Mesenchymal stem cell (in vitro differentiated cells and primary cell): ENCODE data around the gene NLRP9.

ENCODE experiments used
- DNase-seq: peaks from one replicate; pipeline ENCODE4 v3.0.0-alpha.2; 2013
- H2AFZ ChIP-seq: one replicate; pipeline ENCODE4 v1.6.1; 2013; ENCODE audit warnings: low read depth, mild to moderate bottlenecking, control low read depth, inconsistent platforms, low read length, moderate library complexity
- H2AK5ac ChIP-seq: 2 replicates; pipeline ENCODE4 v1.6.1; 2013; ENCODE audit warnings: low read length, moderate library complexity, mild to moderate bottlenecking, inconsistent platforms; ENCODE audit not compliant: severe bottlenecking
- H2BK120ac ChIP-seq: one replicate; pipeline ENCODE4 v1.6.1; 2013; ENCODE audit warnings: low read depth, mild to moderate bottlenecking, inconsistent platforms, low read length, moderate library complexity
- H2BK12ac ChIP-seq, 2 experiments: one replicate each; pipeline ENCODE4 v1.6.1; 2013; ENCODE audit warnings: inconsistent platforms in 2 of 2, low read length in 2 of 2, mild to moderate bottlenecking in 2 of 2, moderate library complexity in 2 of 2, control low read depth in 1 of 2
- H2BK15ac ChIP-seq: one replicate; pipeline ENCODE4 v1.6.1; 2013; ENCODE audit warnings: mild to moderate bottlenecking, low read depth, inconsistent platforms; ENCODE audit not compliant: poor library complexity, severe bottlenecking
- H2BK5ac ChIP-seq: 2 replicates; pipeline ENCODE4 v1.6.1; 2013; ENCODE audit warnings: low read depth, mild to moderate bottlenecking, low read length, control low read depth, inconsistent platforms; ENCODE audit not compliant: poor library complexity, severe bottlenecking
- H3K14ac ChIP-seq, 2 experiments: one replicate each; pipeline ENCODE4 v1.6.1; 2013; ENCODE audit warnings: inconsistent platforms in 2 of 2, low read length in 2 of 2, control low read depth in 1 of 2, mild to moderate bottlenecking in 1 of 2, moderate library complexity in 1 of 2
- H3K18ac ChIP-seq, 2 experiments: one replicate each; pipeline ENCODE4 v1.6.1; 2013; ENCODE audit warnings: inconsistent platforms in 2 of 2, low read length in 2 of 2, control low read depth in 1 of 2, low read depth in 1 of 2, mild to moderate bottlenecking in 1 of 2
- H3K23ac ChIP-seq, 2 experiments: one replicate each; pipeline ENCODE4 v1.6.1; 2013; ENCODE audit warnings: inconsistent platforms in 2 of 2, low read length in 2 of 2, mild to moderate bottlenecking in 2 of 2, moderate library complexity in 2 of 2, control low read depth in 1 of 2
- H3K27ac ChIP-seq: 2 replicates; pipeline ENCODE4 v1.5.1; 2013; ENCODE audit warnings: mild to moderate bottlenecking, moderate library complexity, low read length, control low read depth, inconsistent platforms; ENCODE audit not compliant: poor library complexity, severe bottlenecking
- H3K27me3 ChIP-seq, 2 experiments: 2 replicates each; pipeline versions ENCODE4 v1.6.1 to v1.7.0; 2013; ENCODE audit warnings: low read length in 2 of 2, mild to moderate bottlenecking in 2 of 2, moderate library complexity in 2 of 2, control low read depth in 1 of 2, inconsistent platforms in 1 of 2; ENCODE audit not compliant: control insufficient read depth in 1 of 2, insufficient read depth in 1 of 2
- H3K36me3 ChIP-seq, 2 experiments: 2 replicates each; pipeline versions ENCODE4 v1.6.1 to v1.7.0; 2013; ENCODE audit warnings: low read length in 2 of 2, control low read depth in 1 of 2, inconsistent platforms in 1 of 2, low read depth in 1 of 2, mild to moderate bottlenecking in 1 of 2; ENCODE audit not compliant: insufficient read depth in 2 of 2, control insufficient read depth in 1 of 2
- H3K4ac ChIP-seq, 2 experiments: one replicate each; pipeline ENCODE4 v1.6.1; 2013; ENCODE audit warnings: inconsistent platforms in 2 of 2, low read length in 2 of 2, mild to moderate bottlenecking in 2 of 2, moderate library complexity in 2 of 2, control low read depth in 1 of 2, low read depth in 1 of 2
- H3K4me1 ChIP-seq: 2 replicates; pipeline ENCODE4 v1.6.1; 2013; ENCODE audit warnings: low read depth, low read length, control low read depth; ENCODE audit not compliant: control insufficient read depth, insufficient read depth
- H3K4me2 ChIP-seq: 2 replicates; pipeline ENCODE4 v1.6.1; 2013; ENCODE audit warnings: low read length, mild to moderate bottlenecking, inconsistent platforms; ENCODE audit not compliant: poor library complexity, severe bottlenecking
- H3K4me3 ChIP-seq, 2 experiments: 2 replicates each; pipeline versions ENCODE4 v1.5.1 to v1.7.0; 2013; ENCODE audit warnings: low read length in 2 of 2, mild to moderate bottlenecking in 2 of 2, control low read depth in 1 of 2, low read depth in 1 of 2; ENCODE audit not compliant: insufficient read depth in 1 of 2
- H3K79me1 ChIP-seq: replicated peaks from 2 replicates; pipeline ENCODE4 v1.6.1; 2013; ENCODE audit warnings: mild to moderate bottlenecking, control low read depth, low read length, inconsistent platforms; ENCODE audit not compliant: poor library complexity, severe bottlenecking
- H3K9ac ChIP-seq: 2 replicates; pipeline ENCODE4 v1.7.0; 2013; ENCODE audit warnings: mild to moderate bottlenecking, low read length, moderate library complexity
- H3K9me3 ChIP-seq: 2 replicates; pipeline ENCODE4 v1.7.0; 2013; ENCODE audit warnings: mild to moderate bottlenecking, low read length; ENCODE audit not compliant: control insufficient read depth
- H4K8ac ChIP-seq: one replicate; pipeline ENCODE4 v1.6.1; 2013; ENCODE audit warnings: inconsistent platforms, mild to moderate bottlenecking, low read length, moderate library complexity
- H4K91ac ChIP-seq: one replicate; pipeline ENCODE4 v1.6.1; 2013; ENCODE audit warnings: mild to moderate bottlenecking, low read length, inconsistent platforms
- WGBS: methylation state at CpG from one replicate; pipeline ENCODE4 v1.1.7; 2013; ENCODE audit warnings: mixed read lengths; 5-methylcytosine and 5-hydroxymethylcytosine counted together

Gene NLRP9

DNA sequence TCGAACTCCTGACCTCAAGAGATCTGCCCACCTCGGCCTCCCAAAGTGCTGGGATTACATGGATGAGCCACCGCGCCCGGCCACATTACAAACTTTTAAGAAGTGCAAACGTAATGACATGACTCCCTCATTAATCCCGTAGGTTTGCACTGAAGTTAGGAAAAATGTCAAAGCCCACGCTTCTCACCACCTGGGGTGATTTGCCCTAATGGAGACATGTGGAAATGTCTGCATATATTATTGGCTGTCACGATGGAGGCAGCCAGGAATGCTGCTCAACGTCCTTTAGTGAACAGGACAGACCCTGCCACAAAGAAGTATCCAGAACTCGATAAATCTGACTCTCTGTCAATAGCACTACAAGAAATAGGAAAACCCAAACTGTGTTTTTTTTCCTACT is 21.0 kb downstream of the NLRP9 start:
- Histone ChIP-seq H3K18ac (no peak overlapping the region), H2BK15ac (no peak overlapping the region), H2AK5ac (no peak overlapping the region), H2AFZ (no peak overlapping the region), H3K4ac (no peak overlapping the region), H2BK12ac (no peak overlapping the region), H3K4me2 (no peak overlapping the region), H3K4me1 (no peaks in the 10 kb centered on the region), H3K9me3 (peaks cover 20% of the 10 kb centered on the region), H3K4me3 (no peak overlapping the region), H3K27me3 (no peaks in the 10 kb centered on the region), H3K79me1 (no peaks in the 10 kb centered on the region), H2BK120ac (no peak overlapping the region), H3K36me3 (no peaks in the 10 kb centered on the region), H3K23ac (no peak overlapping the region), H4K91ac (no peak overlapping the region), H3K27ac (no peak overlapping the region), H3K14ac (no peak overlapping the region), H4K8ac (no peak overlapping the region), H2BK5ac (no peak overlapping the region), H3K9ac (no peak overlapping the region)
- 80% methylated on average over 11 of the region's 11 CpGs for WGBS
- DNase-seq = no peak

DNA sequence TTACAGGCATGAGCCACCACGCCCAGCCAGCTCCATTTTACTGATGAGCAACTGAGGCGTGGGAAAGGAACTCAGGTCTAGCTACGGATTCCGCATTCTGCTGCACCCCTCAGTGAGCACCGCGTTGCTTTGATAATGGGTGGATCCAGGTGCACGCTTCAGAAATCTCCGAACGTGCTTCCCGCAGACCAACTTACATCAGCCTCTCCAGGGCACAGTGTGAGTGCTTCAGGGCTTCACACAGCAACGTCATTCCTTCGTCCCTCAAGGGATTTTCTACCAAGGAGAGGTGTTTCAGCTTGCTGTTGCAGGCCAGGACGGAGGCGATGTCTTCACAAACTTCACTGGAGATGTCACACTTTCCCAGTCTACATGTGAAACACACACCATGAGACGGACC is 21.7 kb downstream of the NLRP9 start:
- no peak overlapping the region for H4K91ac ChIP-seq
- no peak overlapping the region for H2AK5ac ChIP-seq
- H3K4ac ChIP-seq = no peak overlapping the region
- H3K4me2 ChIP-seq = no peak overlapping the region
- DNase-seq = no peak
- H3K4me3 ChIP-seq = no peak overlapping the region
- H3K36me3 ChIP-seq = no peaks in the 10 kb centered on the region
- H3K27ac ChIP-seq = no peak overlapping the region
- H3K27me3 ChIP-seq = no peaks in the 10 kb centered on the region
- H2BK120ac ChIP-seq = no peak overlapping the region
- no peaks in the 10 kb centered on the region for H3K4me1 ChIP-seq
- no peak overlapping the region for H2BK12ac ChIP-seq
- peaks cover 14% of the 10 kb centered on the region for H3K9me3 ChIP-seq
- no peaks in the 10 kb centered on the region for H3K79me1 ChIP-seq
- no peak overlapping the region for H3K9ac ChIP-seq
- H2AFZ ChIP-seq = no peak overlapping the region
- no peak overlapping the region for H4K8ac ChIP-seq
- no peak overlapping the region for H3K14ac ChIP-seq
- no peak overlapping the region for H3K18ac ChIP-seq
- 83% methylated on average over 15 of the region's 15 CpGs for WGBS
- no peak overlapping the region for H2BK15ac ChIP-seq
- H3K23ac ChIP-seq = no peak overlapping the region
- H2BK5ac ChIP-seq = no peak overlapping the region

DNA sequence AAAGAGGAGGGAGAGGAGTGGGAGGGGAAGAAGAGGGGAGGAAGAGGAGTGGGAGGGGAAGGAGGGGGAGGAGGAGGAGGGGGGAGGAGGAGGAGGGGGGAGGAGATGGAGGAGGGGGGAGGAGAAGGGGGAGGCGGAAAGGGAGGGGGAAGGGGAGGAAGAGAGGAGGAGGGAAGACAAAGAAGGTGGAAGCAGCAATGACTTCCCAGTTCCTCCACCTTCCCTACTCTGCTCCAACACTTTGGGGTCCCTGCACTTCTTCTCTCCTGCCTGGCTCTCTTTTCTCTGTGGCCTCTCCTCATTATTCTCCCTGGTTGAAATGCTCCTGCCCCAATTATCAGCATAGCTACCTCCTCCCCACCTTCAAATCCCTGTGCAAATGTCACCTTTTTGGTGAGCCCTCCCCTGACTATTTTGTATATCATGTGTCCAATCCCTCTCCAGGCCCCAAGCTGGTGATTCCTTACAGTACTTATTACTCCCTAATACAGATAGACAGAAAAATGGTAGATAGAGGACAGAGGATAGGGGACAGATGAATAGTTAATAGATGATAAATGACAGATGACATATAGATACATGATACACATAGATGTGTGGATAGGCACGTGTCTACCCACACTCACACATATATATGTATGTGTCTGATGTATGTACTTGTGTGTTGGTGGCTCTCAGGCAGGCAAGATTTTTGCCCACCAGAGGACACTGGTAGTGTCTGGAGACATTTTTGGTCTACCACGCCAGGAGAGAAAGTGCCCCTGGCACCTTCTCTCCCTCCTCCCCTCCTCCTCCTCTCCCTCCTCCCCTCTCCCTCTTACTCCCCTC is 25.2 kb downstream of the NLRP9 start:
- no peaks in the 10 kb centered on the region for H3K36me3 ChIP-seq
- H3K9ac ChIP-seq = no peak overlapping the region
- H4K91ac ChIP-seq = no peak overlapping the region
- H2BK15ac ChIP-seq = no peak overlapping the region
- no peak overlapping the region for H2AFZ ChIP-seq
- H2BK5ac ChIP-seq = no peak overlapping the region
- no peak overlapping the region for H3K14ac ChIP-seq
- H4K8ac ChIP-seq = no peak overlapping the region
- no peak overlapping the region for H3K4ac ChIP-seq
- no peaks in the 10 kb centered on the region for H3K4me1 ChIP-seq
- WGBS = no CpG with 5 or more reads among the region's 3 CpGs
- no peak overlapping the region for H3K27ac ChIP-seq
- H3K27me3 ChIP-seq = no peaks in the 10 kb centered on the region
- H3K4me2 ChIP-seq = no peak overlapping the region
- H3K79me1 ChIP-seq = no peaks in the 10 kb centered on the region
- DNase-seq = no peak
- no peak overlapping the region for H3K23ac ChIP-seq
- no peak overlapping the region for H2AK5ac ChIP-seq
- no peak overlapping the region for H2BK120ac ChIP-seq
- H3K18ac ChIP-seq = no peak overlapping the region
- no peak overlapping the region for H2BK12ac ChIP-seq
- no peak overlapping the region for H3K4me3 ChIP-seq
- H3K9me3 ChIP-seq = peaks cover 9% of the 10 kb centered on the region

DNA sequence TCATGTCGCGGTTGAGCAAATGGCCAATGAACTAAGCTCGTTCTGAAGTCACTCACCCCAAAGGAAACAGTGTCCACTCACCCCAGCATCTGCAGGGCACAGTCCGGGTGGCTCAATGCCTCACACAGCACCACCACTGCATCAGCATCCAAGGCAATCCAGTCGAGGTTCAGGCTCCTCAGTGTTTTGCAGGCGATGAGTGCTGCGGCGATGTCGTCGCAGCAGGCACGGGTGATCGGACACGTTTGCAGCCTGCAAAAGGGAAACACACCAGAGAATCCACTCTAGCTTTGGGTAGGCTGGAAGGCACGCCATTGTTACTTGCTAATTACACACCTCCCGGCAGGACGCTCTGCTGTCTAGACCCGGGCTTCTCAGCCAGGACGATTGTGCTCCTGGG is 26.5 kb downstream of the NLRP9 start:
- WGBS = 89% methylated on average over 18 of the region's 18 CpGs
- no peaks in the 10 kb centered on the region for H3K4me1 ChIP-seq

More for the DNA sequence above, 26.5 kb downstream of the NLRP9 start:
- Histone ChIP-seq H3K9ac (no peak overlapping the region), H2BK15ac (no peak overlapping the region), H4K8ac (no peak overlapping the region), H3K79me1 (no peaks in the 10 kb centered on the region), H3K36me3 (no peaks in the 10 kb centered on the region), H3K23ac (no peak overlapping the region), H3K9me3 (peaks cover 5% of the 10 kb centered on the region), H2AFZ (no peak overlapping the region), H3K27me3 (no peaks in the 10 kb centered on the region), H4K91ac (no peak overlapping the region), H3K4me3 (no peak overlapping the region), H3K14ac (no peak overlapping the region), H2AK5ac (no peak overlapping the region), H3K18ac (no peak overlapping the region), H2BK12ac (no peak overlapping the region), H3K4ac (no peak overlapping the region), H3K4me2 (no peak overlapping the region), H2BK5ac (no peak overlapping the region), H2BK120ac (no peak overlapping the region), H3K27ac (no peak overlapping the region)
- DNase-seq = no peak
